Upper lobe of left lung (tissue), 6 donors: ENCODE data around the gene FXYD4. TPM values are rescaled to one million over a fixed set of nuclear protein-coding genes. Genes with fewer than 3 reads are reported as not detected.
A peak's percentile ranks its signal among the peaks of the same experiment; 100 is the strongest.

Experiments used
- ATAC-seq, 2 donors: fragments of 200-7000 bp; cut with Tn5 transposase; one replicate each; pipeline ENCODE4 v1.9.1; 2022; ENCODE audit warnings: mild to moderate bottlenecking in 2 of 2, moderate library complexity in 2 of 2; ENCODE audit not compliant: low FRiP score in 2 of 2
- DNase-seq, 2 donors: peaks; one replicate each; pipeline ENCODE4 v3.0.0-alpha.2; 2019 to 2020
- H3K27ac ChIP-seq, 4 donors: fragments of 200-600 bp; sonication (generic); one replicate each; pipeline ENCODE4 v1.5.1; 2016 to 2019
- H3K27me3 ChIP-seq, 4 donors: fragments of 200-600 bp; sonication (generic); one replicate each; pipeline ENCODE4 v1.5.1; 2017 to 2019
- H3K36me3 ChIP-seq, 4 donors: fragments of 200-600 bp; sonication (generic); one replicate each; pipeline ENCODE4 v1.5.1; 2016 to 2019
- H3K4me1 ChIP-seq, 4 donors: fragments of 200-600 bp; sonication (generic); one replicate each; pipeline ENCODE4 v1.5.1; 2018 to 2019
- H3K4me3 ChIP-seq, 4 donors: fragments of 200-600 bp; sonication (generic); one replicate each; pipeline ENCODE4 v1.5.1; 2017 to 2019; ENCODE audit warnings: mild to moderate bottlenecking in 2 of 4, moderate library complexity in 1 of 4
- H3K9me3 ChIP-seq, 4 donors: fragments of 200-600 bp; sonication (generic); one replicate each; pipeline ENCODE4 v1.5.1; 2018 to 2019
- EP300 ChIP-seq, 4 donors: sonication (generic); formaldehyde crosslinking; IDR thresholded peaks; one replicate each; pipeline ENCODE4 v1.5.1; 2017; ENCODE audit warnings: antibody characterized with exemption in 4 of 4, control low read depth in 2 of 4
- POLR2A ChIP-seq, 4 donors: fragments of 450-650 bp; IDR thresholded peaks; one replicate each; pipeline ENCODE4 v1.5.1; 2016 to 2017; ENCODE audit warnings: antibody characterized with exemption in 4 of 4, mild to moderate bottlenecking in 2 of 4
- POLR2AphosphoS5 ChIP-seq, 2 donors: sonication (generic); formaldehyde crosslinking; IDR thresholded peaks; one replicate each; pipeline ENCODE4 v1.5.1; 2017; ENCODE audit warnings: antibody characterized with exemption in 2 of 2
- WGBS, 2 donors: methylation state at CpG; one replicate each; pipeline ENCODE4 v1.1.5; 2017 to 2018; 5-methylcytosine and 5-hydroxymethylcytosine counted together
- total RNA-seq, 6 donors: library from RNA; depleted of rRNA in 4 of 6; stranded (reverse); fragments of >200 nt in 4 of 6; gene quantifications; one replicate each; pipeline versions ENCODE4 v1.1.0 to v1.2.1, GENCODE V29; 2016 to 2021
- TF ChIP-seq, protein P1 (sequence below), 6 experiments: fragments of 450-650 bp in 4 of 6; fragments of 200-600 bp in 2 of 6; sonication (generic) in 2 of 6; IDR thresholded peaks; one replicate each; pipeline ENCODE4 v1.5.1; 2016 to 2019; ENCODE audit warnings: antibody characterized with exemption in 6 of 6
- donor health status: DM: no; HTN: no; CAD: no; lungs with moderate emphysema.
- donor health status: DM: no; HTN: yes; CAD: no; lungs with severe emphysema.

Gene FXYD4
- total RNA-seq, 6 donors from 2014 or later, result 2.5 to 4.0 (median 2.7) TPM; not detected in 3

DNA sequence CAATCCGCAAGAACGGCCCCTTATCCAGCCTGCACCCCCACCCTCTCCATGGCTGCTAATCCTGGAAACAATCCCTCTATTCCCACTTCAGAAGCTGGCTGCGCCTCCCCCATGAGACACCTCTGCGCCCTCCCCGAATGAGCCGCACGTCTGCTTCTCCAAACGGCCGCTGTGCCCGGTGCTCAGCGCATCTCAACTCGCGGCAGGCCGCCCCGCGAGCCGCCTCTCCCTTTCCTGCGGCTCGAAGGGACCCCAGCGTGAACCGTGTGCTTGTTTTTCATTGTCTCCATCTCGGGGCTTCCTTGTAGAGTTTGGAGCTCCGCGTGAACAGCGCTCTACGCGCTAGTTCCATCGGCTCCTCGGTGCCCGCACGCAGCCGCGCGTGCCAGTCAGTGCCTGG, 20.8 kb upstream of the FXYD4 start:
- Histone ChIP-seq H3K9me3 (no peaks in the 10 kb centered on the region), H3K27me3 (peaks cover 0 to 5% (median 0%) of the 10 kb centered on the region in 4 donors), H3K4me3 (no peak overlapping the region), H3K4me1 (peaks cover 0 to 12% (median 4%) of the 10 kb centered on the region in 4 donors), H3K27ac (no peak overlapping the region), H3K36me3 (no peaks in the 10 kb centered on the region)
- ATAC-seq (no peak), DNase-seq (peak in 1 of 2 donors; percentile 80)
- no peak for TF ChIP-seq POLR2AphosphoS5 (IDR thresholded peaks at IDR 0.05)
- no peak for TF ChIP-seq POLR2A (IDR thresholded peaks at IDR 0.05)
- TF ChIP-seq, protein P1, sequence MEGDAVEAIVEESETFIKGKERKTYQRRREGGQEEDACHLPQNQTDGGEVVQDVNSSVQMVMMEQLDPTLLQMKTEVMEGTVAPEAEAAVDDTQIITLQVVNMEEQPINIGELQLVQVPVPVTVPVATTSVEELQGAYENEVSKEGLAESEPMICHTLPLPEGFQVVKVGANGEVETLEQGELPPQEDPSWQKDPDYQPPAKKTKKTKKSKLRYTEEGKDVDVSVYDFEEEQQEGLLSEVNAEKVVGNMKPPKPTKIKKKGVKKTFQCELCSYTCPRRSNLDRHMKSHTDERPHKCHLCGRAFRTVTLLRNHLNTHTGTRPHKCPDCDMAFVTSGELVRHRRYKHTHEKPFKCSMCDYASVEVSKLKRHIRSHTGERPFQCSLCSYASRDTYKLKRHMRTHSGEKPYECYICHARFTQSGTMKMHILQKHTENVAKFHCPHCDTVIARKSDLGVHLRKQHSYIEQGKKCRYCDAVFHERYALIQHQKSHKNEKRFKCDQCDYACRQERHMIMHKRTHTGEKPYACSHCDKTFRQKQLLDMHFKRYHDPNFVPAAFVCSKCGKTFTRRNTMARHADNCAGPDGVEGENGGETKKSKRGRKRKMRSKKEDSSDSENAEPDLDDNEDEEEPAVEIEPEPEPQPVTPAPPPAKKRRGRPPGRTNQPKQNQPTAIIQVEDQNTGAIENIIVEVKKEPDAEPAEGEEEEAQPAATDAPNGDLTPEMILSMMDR (IDR thresholded peaks at IDR 0.05), result no peak
- no peak for TF ChIP-seq EP300 (IDR thresholded peaks at IDR 0.05)
- WGBS, 2 donors, result 40 to 62% methylated on average over 32 to 34 of the region's 34 CpGs

DNA sequence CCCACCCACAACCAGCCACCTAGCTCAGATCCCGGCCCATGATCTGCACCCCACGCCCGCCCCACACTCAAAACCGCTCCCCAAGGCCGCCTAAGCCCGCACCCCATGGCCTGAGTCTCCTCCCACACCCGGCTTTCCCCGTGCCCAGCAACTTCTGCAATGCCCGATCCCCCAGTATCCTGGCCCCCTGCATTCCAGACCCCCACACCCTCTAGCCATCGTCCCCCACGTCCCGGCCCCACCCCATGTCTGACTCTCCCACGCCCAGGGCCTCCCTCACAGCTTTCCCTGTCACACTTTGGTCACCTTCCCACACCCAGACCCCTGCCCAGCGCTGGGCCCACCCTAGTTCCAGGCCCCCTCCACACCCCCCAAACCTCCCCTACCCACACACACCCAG, 20.1 kb upstream of the FXYD4 start:
- Histone ChIP-seq H3K27me3 (peaks cover 0 to 5% (median 0%) of the 10 kb centered on the region in 4 donors), H3K4me3 (no peak overlapping the region), H3K4me1 (peaks cover 0 to 12% (median 4%) of the 10 kb centered on the region in 4 donors), H3K9me3 (no peaks in the 10 kb centered on the region), H3K27ac (no peak overlapping the region), H3K36me3 (no peaks in the 10 kb centered on the region)
- peak in 1 of 2 donors; percentile 52 for DNase-seq
- ATAC-seq, result no peak
- 70 to 72% methylated on average over 13 to 14 of the region's 14 CpGs for WGBS, 2 donors
- TF ChIP-seq, protein P1 (IDR thresholded peaks at IDR 0.05), result no peak
- TF ChIP-seq EP300 (IDR thresholded peaks at IDR 0.05) (no peak), POLR2A (IDR thresholded peaks at IDR 0.05) (no peak), POLR2AphosphoS5 (IDR thresholded peaks at IDR 0.05) (no peak)

DNA sequence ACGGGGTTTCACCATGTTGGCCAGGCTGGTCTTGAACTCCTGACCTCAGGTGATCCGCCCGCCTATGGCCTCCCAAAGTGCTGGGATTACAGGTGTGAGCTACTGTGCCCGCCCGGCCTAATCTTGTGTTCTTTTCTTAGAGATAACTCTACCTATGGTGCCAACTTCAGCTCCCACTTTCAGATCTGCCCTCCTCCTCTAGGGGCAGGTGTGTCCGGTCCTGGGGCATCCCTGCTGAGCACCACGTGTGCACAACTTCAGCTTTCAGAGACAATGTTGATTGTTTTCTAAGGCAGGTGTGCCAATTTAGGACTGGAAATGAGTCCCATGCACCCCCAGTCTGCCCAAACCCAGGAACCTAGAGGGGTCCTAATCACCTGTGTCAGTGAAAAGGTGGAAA, 18.5 kb upstream of the FXYD4 start:
- peaks cover 0 to 5% (median 0%) of the 10 kb centered on the region in 4 donors for H3K27me3 ChIP-seq
- no peak for ATAC-seq
- no peak for DNase-seq
- no peak overlapping the region for H3K4me3 ChIP-seq
- H3K36me3 ChIP-seq, result no peaks in the 10 kb centered on the region
- TF ChIP-seq, protein P1 (IDR thresholded peaks at IDR 0.05), result no peak
- TF ChIP-seq EP300 (IDR thresholded peaks at IDR 0.05) (no peak), POLR2A (IDR thresholded peaks at IDR 0.05) (no peak), POLR2AphosphoS5 (IDR thresholded peaks at IDR 0.05) (no peak)
- WGBS, 2 donors, result 75 to 76% methylated on average over 7 of the region's 7 CpGs
- H3K27ac ChIP-seq, result no peak overlapping the region
- peaks cover 0 to 12% (median 4%) of the 10 kb centered on the region in 4 donors for H3K4me1 ChIP-seq
- no peaks in the 10 kb centered on the region for H3K9me3 ChIP-seq

DNA sequence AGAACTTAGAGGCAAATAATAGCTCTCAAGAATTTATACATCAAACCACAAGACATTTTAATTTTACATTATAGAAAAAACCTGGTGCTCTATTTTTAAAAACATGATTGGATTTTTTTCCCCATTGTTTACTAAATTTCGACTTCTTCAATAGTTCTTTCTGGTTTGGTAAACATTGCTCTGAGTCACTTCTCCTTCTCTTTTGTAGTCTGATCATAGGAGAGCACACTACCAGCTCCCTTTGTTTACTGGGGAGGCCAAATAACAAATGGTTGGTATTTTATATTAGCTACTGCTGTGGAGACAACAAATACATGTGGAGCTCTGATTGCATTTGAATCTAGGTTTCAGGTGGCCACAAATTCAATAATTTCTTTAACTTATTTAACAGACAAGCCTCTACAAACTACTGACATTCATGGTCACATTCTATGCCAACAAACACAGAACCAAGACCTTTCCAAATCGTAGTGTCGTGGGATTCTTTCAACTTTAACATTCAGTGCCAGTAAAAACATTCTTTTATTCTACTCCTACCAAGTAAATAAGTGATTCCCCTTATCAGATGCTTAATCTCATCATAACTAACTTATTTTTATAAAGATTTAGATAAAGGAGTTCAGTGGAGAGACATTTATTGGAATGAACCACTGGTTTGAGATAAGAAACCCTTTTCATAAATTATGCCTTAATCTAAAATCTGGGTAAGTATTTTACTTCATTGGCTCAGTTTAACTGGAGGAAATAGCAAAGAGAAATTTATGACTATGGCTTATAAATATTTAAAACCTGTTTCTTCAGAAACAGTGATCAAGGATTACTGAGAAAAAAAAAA, 17.7 kb upstream of the FXYD4 start:
- Histone ChIP-seq H3K36me3 (no peaks in the 10 kb centered on the region), H3K4me1 (peaks cover 0 to 8% (median 2%) of the 10 kb centered on the region in 4 donors), H3K4me3 (no peak overlapping the region), H3K9me3 (no peaks in the 10 kb centered on the region), H3K27ac (no peak overlapping the region), H3K27me3 (peaks cover 0 to 5% (median 0%) of the 10 kb centered on the region in 4 donors)
- ATAC-seq (no peak), DNase-seq (no peak)
- no peak for TF ChIP-seq EP300 (IDR thresholded peaks at IDR 0.05)
- 39 to 40% methylated on average over 3 of the region's 3 CpGs for WGBS, 2 donors

DNA sequence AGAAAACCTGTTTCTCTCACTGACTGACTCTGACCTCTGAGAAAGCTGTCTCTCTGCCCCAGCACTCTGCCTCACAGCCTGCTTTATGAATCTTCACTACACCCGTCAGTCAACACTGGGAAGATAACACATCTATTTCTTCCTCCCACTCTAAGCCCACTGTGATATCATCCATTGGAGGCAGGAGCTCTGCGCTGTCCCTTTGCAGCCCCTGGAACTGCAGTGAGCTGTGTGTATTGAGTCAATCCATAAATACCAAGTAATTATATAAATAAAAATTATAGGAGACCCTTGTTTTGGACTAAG, 17.2 kb upstream of the FXYD4 start:
- 64 to 73% methylated on average over 2 of the region's 2 CpGs for WGBS, 2 donors
- Histone ChIP-seq H3K9me3 (no peaks in the 10 kb centered on the region), H3K36me3 (no peaks in the 10 kb centered on the region), H3K27ac (no peak overlapping the region), H3K27me3 (peaks cover 0 to 5% (median 0%) of the 10 kb centered on the region in 4 donors), H3K4me3 (no peak overlapping the region), H3K4me1 (peaks cover 0 to 8% (median 2%) of the 10 kb centered on the region in 4 donors)
- ATAC-seq (no peak), DNase-seq (no peak)
- TF ChIP-seq, protein P1 (IDR thresholded peaks at IDR 0.05), result no peak
- TF ChIP-seq POLR2A (IDR thresholded peaks at IDR 0.05), result no peak
- no peak for TF ChIP-seq POLR2AphosphoS5 (IDR thresholded peaks at IDR 0.05)
- TF ChIP-seq EP300 (IDR thresholded peaks at IDR 0.05), result no peak
